AG08395 (cell line): ENCODE results near the gene FNBP1.

Experiments
- DNase-seq: peaks from one replicate; pipeline ENCODE4 v3.0.0; 2012; ENCODE audit warnings: mixed read lengths, low spot score

Gene FNBP1

GRCh38 chr9:129854588-129855110 lies 188.3 kb downstream of the FNBP1 start:
- DNase-seq = no peak

DNA sequence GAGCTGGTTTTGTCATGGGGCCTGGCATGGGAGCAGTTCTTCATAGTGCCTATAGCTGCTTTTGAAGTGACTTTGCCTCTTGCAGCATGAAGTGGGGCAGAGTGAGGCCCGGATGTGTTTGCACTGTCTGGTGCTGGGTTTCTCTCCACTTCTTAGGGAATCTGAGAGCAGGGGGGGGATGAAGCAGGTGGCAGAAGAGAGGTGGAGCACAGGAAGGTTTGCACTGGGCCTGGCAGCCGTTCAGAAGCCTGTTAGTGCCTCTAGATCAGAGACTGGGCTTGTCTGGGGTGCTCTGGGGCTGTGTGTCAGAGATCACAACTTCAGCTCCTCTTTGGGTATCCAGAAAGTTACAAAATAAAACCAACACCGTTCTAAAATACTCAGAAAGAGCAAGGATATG lies 189.4 kb downstream of the FNBP1 start:
- DNase-seq = no peak

GRCh38 chr9:129852579-129852978 lies 190.4 kb downstream of the FNBP1 start:
- no peak for DNase-seq

DNA sequence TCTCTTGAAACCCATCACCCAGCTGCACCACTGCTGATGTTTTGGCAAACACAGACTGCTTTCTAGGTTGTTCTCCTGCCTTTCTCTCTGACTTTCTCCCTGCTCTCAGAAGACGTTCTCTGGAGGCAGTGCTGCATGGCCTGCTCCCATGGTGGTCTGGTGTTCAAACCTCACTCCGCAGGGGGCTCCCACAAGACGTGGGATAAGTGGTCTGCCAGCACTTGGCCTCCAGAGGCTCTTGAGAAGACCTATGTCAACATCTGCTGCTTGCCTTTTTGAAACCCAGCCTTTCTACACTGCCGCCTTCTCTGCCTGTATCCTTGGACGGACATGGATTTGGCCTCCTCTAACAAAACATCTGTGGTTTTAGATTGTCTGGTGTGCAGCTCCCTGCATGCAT lies 191.2 kb downstream of the FNBP1 start:
- DNase-seq = no peak

- DNase-seq = no peak
These were observed 192.0 kb downstream of the FNBP1 start for GRCh38 chr9:129850821-129851550.

DNA sequence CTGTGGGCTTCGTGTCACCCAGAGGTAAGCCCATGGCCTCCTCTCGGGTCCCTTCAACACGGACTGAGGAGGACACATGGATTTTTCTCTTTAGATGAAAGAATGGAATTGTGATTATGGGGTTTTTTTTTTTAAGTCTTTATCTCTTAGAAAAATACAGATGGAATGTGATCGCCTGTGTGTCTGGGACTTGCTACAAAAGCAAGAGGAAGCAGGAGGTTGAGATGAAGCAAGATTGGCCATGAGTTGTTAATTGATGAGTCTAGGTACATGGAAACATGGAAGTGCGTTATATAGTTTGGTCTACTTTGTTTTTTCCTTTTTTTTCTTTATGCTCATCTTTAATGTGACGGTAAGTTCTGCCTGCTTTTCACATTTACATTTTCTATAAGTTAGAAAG lies 193.1 kb downstream of the FNBP1 start:
- DNase-seq = no peak

DNA sequence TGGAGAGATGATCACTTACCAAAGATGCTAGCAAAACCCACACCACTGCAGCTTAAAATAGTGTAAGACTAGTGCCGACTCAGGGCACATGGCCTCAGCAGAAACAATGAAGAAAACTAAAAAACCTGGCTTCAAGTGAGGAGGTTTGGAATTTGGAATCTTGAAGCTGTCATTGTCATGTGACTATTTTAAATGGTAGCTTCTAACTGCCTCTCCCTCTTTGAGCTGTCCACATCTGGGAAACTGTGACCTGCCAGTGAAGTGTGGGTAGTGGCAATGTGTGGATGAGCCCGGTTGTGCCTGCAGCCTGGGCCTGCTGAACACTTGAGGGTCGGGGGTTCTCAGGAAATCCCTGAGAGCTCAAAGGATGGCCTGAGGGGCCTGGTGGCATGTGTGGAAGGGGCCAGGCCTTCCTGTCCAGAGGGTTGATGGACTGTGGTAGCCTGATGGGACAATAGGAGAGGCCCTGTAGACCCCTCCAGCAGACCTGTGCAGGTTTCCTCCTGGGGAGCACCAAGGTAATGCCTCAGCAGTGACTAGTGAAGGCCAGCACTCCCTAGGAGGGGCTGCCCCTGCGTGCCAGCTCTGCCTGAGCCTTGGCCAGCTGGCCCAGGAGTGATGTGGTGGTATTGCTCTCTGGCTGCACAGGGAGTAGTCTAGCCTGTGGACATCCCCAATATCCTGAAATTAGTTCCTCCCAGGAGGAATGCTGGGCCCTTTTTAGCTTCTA lies 194.1 kb downstream of the FNBP1 start:
- DNase-seq = no peak

GRCh38 chr9:129845373-129845772 lies 197.6 kb downstream of the FNBP1 start:
- no peak for DNase-seq

- DNase-seq = no peak
These were observed 201.9 kb downstream of the FNBP1 start for GRCh38 chr9:129841071-129841470.

DNA sequence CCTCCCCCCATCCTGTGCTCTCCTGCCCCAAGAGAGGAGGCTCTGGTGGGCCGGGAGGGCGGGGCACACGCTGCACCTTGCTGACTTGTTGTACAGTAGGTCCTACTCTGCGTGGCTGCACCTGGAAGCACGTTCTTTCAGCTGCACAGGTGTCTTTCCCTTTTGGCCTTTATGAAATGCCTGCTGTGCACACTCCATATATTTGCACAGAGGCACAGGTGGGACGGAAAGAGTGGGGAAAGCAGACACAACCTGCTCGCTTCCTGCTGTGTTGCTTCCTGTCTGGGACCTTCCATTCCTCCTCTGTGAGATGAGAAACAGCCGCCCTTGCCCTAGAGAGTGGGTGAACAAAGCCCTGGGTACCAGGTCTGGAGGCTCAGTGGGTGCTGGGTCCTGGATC lies 203.0 kb downstream of the FNBP1 start:
- no peak for DNase-seq

GRCh38 chr9:129839324-129840023 lies 203.5 kb downstream of the FNBP1 start:
- DNase-seq = no peak

DNA sequence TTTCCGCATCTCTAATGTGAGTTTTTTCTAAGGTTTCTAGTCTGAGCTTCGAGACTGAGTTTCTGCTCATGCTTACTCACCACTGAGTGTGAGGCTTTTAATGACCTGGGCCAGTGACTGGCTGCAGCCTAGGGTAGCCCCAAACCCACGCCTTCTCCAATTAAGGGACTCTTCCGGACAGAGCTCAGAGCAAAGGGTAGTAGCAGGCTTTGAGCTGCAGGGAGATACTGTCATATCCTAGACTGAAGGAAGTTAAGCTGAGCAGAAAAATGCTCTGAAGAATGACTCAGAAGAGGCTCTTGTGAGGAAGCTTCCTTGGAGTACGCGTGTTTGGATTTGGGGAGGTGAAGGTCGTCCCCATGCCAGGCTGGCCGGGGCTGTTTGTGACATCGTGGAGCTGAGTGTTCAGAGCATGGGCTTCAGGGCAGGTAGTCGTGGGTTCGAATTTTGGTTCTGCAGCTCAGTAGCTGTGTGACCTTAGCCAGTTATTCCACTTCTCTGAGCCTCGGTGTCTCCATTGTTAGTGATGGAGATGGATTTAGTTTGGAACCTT lies 204.2 kb downstream of the FNBP1 start:
- peak; percentile 78 for DNase-seq
